GM18498 (cell line): ENCODE data around the gene FRZB.
"Not testable (repeated sequence)": the region's sequence is repeated elsewhere in the genome, so short reads cannot be mapped to it uniquely, and the experiment has no call there.

Experiments used
- ATAC-seq: cut with Tn5 transposase; IDR thresholded peaks from one replicate; pipeline ENCODE4 v1.9.1; 2021; ENCODE audit warnings: mild to moderate bottlenecking, moderate library complexity; ENCODE audit not compliant: unreplicated experiment

The FRZB gene

DNA sequence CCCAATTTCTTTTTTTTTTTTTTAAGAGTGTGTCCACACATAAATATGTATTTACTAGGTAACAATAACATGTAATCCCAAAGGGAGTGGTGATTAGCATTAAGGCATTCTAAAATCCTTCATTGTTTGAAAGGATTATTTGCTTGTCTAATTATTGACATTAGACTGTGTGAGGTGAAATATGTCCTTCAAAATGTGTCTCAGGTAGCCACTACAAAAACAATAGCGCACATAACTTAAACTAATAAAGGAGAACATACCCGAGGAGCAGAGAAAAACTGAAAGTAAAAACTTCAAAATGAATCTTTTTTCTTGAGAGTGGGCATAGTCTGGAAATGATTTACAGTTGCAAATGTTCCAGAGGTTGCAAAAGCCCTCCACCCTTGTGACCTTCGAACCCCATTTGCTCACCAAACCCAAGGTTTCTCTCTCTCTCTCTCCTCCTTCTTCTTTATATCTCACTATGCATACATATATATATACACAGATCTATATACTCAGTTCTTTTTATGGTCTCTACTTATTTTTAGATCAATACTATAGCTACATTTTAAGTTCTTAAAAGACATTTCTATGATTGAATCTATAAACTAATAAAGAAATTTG is 24.4 kb upstream of the FRZB start:
- ATAC-seq, result no peak

DNA sequence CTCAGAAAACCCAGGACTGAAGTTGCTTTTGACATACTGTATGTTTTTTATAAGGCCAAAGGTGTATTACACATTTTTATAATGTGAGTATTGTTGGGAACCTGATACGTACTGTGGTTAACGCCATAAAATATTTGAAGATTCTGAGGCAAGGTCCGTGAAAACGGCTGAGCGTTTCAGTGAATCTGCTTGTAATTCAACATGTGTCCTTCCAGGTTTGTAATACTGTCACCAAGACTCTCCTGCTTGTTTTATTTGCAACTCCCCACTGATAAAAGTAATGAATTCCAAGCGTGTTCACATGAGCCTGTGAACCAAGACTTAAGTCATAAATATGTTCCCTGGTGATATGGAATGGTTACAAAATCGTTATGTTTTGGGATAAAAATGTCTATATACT is 23.9 kb upstream of the FRZB start:
- no peak for ATAC-seq

GRCh38 chr2:182887753-182888415 is 21.4 kb upstream of the FRZB start:
- ATAC-seq, result no peak

- no peak for ATAC-seq
These were observed 20.7 kb upstream of the FRZB start for GRCh38 chr2:182887093-182887492.

- ATAC-seq, result no peak
These were observed 19.3 kb upstream of the FRZB start for GRCh38 chr2:182885771-182886170.

- ATAC-seq, result no peak
These were observed 17.0 kb upstream of the FRZB start for GRCh38 chr2:182883451-182883850.

DNA sequence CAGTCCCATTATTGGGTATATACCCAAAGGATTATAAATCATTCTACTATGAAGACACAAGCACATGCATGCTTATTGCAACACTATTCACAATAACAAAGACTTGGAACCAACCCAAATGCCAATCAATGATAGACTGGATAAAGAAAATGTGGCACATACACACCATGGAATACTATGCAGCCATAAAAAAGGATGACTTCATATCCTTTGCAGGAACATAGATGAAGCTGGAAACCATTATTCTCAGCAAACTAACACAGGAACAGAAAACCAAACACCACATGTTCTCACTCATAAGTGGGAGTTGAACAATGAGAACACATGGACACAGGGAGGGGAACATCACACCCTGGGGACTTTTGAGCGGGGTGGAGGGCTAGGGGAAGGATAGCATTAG is 13.7 kb upstream of the FRZB start:
- ATAC-seq, result not testable (repeated sequence)

GRCh38 chr2:182876653-182877052 is 10.2 kb upstream of the FRZB start:
- ATAC-seq, result not testable (repeated sequence)

- no peak for ATAC-seq
These were observed 3.8 kb upstream of the FRZB start for GRCh38 chr2:182870227-182870626.

DNA sequence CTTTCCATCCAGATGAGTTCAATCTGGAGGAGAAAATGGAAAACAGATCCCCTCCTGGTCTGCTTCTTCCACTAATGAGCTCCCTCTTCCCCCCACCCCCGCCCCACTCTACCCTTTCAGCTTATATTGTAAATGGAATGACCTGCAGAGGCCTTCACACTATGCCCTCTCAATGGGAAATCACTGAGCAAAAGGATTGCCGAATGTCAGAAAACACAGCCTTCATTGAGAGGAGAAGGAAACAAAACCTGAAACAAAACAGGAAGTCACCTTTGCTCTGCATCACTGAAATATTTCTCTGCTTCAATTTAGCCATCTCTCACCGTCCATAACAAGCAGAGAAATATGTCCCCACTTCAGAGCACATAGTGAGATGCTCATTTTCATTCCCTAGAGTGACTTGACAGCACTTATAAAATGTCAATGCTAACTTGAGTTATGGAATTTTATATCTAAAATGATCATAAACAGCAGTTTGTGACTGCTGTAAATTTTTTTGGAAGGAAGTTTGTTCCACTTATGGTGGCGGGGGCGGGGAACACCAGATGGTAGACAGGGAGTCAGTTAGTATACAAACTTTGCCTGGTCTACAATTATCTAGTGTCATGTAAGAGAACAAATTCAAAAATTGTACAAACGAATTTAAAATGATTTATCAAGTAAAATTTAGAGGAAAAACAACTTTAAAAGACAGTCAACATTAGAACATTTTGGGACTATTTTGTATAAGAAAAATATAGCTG is 1.8 kb upstream of the FRZB start:
- ATAC-seq, result no peak

- no peak for ATAC-seq
These were observed 1.1 kb upstream of the FRZB start for GRCh38 chr2:182867426-182868053.

DNA sequence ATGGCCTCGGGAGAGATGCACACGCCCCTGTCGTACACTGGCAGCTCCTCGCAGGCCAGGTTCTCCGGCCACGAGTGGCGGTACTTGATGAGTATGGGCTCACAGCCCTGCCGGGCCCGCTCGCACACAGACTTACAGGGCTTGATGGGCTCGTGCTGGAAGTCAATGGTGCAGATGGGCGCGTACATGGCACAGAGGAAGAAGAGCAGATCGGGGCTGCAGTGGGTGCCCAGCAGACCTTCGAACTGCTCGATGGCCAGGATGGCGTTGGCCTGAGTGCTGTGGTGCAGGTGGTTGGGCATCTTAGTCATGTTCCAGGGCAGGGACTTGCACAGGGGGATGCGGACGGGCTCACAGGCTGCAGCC is 359 bp downstream of the FRZB start:
- peak; percentile 23 for ATAC-seq

- ATAC-seq, result no peak
These were observed 1.4 kb downstream of the FRZB start for GRCh38 chr2:182864949-182865570.

DNA sequence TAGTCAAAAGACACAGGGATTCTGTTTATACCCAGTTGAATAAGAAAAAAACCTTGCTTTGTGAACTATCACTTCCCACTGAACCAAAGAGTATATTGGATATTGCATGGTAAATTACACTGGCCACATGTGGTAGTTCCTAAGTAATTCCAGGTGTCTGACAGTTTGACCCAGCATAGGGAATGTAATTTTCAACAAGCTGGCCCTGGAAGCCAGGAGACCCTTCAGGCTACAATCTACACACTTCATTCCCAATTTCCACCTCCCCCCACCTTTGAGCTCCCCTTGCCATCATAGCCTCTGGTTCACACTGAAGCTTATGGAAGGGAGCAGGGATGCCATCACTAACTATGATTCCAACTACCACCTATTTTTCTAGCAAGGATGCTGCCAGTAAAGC is 2.8 kb downstream of the FRZB start:
- no peak for ATAC-seq

GRCh38 chr2:182862091-182862490 is 4.3 kb downstream of the FRZB start:
- no peak for ATAC-seq

DNA sequence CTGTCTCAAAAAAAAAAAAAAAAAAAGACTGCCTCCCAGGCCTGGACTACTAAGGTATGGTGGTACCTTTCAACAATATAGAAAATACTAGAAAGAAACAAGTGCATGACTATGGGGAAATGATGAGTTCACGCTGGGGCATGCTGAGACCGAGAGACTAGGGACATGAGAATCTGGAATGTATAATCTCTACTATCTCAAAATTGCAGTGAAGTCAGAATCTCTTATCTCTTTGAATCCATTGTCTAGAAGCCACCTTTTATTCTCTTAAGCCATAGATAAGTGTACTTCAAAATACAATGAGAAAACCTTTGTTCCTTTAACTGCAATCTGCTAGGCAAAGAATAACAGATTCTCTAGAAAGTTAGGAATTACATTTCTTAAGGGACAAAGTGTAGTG is 5.6 kb downstream of the FRZB start:
- ATAC-seq, result no peak

DNA sequence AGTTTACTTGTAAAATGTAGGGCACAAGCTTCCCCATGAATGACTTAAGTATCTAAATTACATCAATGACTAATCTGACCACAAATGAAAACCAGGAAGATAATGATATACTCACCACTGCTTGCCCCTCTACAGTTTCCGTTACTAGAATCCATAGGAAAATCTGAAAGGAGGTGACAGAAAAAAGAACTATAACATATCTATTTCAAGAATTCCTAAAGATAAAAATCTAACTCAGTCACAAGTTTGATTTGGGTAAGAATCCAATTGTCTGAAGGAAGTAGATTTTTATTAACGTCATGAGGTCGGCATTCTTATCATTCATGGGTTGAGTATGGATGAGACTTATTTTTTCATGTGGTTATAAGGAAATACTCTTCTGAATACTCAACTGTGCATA is 7.8 kb downstream of the FRZB start:
- no peak for ATAC-seq

GRCh38 chr2:182855376-182855775 is 11.1 kb downstream of the FRZB start:
- no peak for ATAC-seq

- ATAC-seq, result no peak
These were observed 11.9 kb downstream of the FRZB start for GRCh38 chr2:182854375-182855105.

DNA sequence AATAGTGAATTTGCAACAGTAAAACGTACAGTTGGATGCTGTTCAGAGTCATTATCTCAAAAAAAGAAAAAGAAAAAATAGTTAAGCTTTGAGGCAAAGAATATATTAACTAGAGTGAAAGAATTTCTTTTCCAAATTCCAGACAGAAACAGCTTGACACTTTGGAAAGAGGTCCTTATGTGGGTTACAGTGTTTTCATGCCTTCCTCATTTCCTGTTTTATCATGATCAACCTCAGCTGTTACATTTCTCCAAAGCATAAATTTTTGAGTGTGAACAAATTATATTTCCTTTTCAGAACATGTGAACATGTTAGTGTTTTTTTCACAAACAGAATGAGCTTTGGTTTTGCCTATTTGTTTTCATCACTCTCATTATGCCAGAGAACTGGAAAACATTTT is 13.6 kb downstream of the FRZB start:
- no peak for ATAC-seq

DNA sequence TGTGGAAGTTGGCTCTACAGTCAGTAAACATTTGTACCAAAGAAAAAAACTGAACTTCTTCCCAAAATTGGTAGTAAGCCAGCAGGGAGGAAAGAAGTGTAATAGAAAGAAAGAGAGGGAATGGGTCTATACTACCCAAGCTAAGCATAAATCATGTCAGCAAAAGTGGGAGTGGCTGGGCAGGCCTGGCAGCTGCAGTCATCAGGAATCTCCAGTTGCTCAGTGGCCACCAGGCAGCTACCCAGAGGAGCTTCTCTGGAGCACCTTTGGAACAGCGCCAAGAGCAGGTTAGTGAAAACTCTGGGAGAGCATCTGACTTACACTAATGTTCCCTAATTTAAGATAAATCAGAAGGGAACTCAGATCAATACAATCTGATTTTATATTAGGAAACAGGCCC is 14.3 kb downstream of the FRZB start:
- ATAC-seq, result no peak
